Measurements from ENCODE around the gene YIPF3.
"Not testable (repeated sequence)": the region's sequence is repeated elsewhere in the genome, so short reads cannot be mapped to it uniquely, and the experiment has no call there.

GRCh38 chr6:43539409-43539808 lies 22.7 kb upstream of the YIPF3 start:
- TF ChIP-seq CTCF (IDR thresholded peaks at IDR 0.05); POLR2A (IDR thresholded peaks at IDR 0.05; ENCODE audit: low read depth); POLR2AphosphoS5 (IDR thresholded peaks at IDR 0.05): not testable (repeated sequence)

Data from esophagus muscularis mucosa (tissue), 3 donors.